ENCODE data around the gene BEX4.

- TF ChIP-seq SIN3A (conservative IDR thresholded peaks at IDR 0.05 in 1 of 2, IDR thresholded peaks at IDR 0.05 in 1 of 2; ENCODE audit: low read depth in 1 of 2, low read length in 2 of 2) (no peak), CTCF (IDR thresholded peaks at IDR 0.05; ENCODE audit: control extremely low read depth in 1 of 3, insufficient read depth in 1 of 3, low read depth in 1 of 3, low read length in 3 of 3) (no peak), SP1 (IDR thresholded peaks at IDR 0.05; ENCODE audit: low read depth, low read length) (no peak), JUND (IDR thresholded peaks at IDR 0.05; ENCODE audit: low read length) (no peak), YY1 (IDR thresholded peaks at IDR 0.05; ENCODE audit: low read depth, low read length) (no peak), EZH2 (IDR thresholded peaks at IDR 0.05; ENCODE audit: low read depth, low read length, severe bottlenecking) (no peak), BRCA1 (IDR thresholded peaks at IDR 0.05; ENCODE audit: low read depth, low read length) (no peak), POLR2AphosphoS5 (IDR thresholded peaks at IDR 0.05; ENCODE audit: low read depth, low read length) (no peak), ZNF274 (IDR thresholded peaks at IDR 0.05; ENCODE audit: borderline replicate concordance, extremely low read depth, low read length) (no peak), POLR2A (IDR thresholded peaks at IDR 0.05; ENCODE audit: control extremely low read depth in 1 of 2, low read depth in 2 of 2, low read length in 2 of 2) (no peak), RFX5 (IDR thresholded peaks at IDR 0.05; ENCODE audit: borderline replicate concordance, low read depth, low read length) (no peak), RXRA (IDR thresholded peaks at IDR 0.05; ENCODE audit: insufficient read depth, low read depth, low read length) (no peak), EP300 (IDR thresholded peaks at IDR 0.05; ENCODE audit: borderline replicate concordance in 1 of 2, low read depth in 2 of 2, low read length in 2 of 2) (no peak)
These were observed 18.4 kb downstream of the BEX4 start for GRCh38 chrX:103233263-103233662.

Measured in H1 (cell line).